Progenitor cell of endocrine pancreas (in vitro differentiated cells): ENCODE data around the gene ATXN1. TPM values are rescaled to one million over a fixed set of nuclear protein-coding genes. Genes with fewer than 3 reads are reported as not detected.

ENCODE experiments used
- DNase-seq: peaks from one replicate; pipeline ENCODE4 v3.0.0; 2021; ENCODE audit warnings: low spot score; ENCODE audit not compliant: unreplicated experiment
- H3K27ac Mint-ChIP-seq: 2 replicates; pipeline ENCODE4 v1.8.0; 2021; ENCODE audit warnings: mild to moderate bottlenecking, moderate library complexity, mixed read lengths
- H3K27me3 Mint-ChIP-seq: 2 replicates; pipeline ENCODE4 v1.8.0; 2021; ENCODE audit warnings: mixed read lengths
- H3K36me3 Mint-ChIP-seq: 2 replicates; pipeline ENCODE4 v1.8.0; 2022; ENCODE audit warnings: mixed read lengths; ENCODE audit not compliant: insufficient read depth
- H3K4me1 Mint-ChIP-seq: 2 replicates; pipeline ENCODE4 v1.8.0; 2021; ENCODE audit warnings: low read depth, mixed read lengths
- H3K4me3 Mint-ChIP-seq: 2 replicates; pipeline ENCODE4 v1.8.0; 2021; ENCODE audit warnings: low read depth, mild to moderate bottlenecking, moderate library complexity, mixed read lengths
- H3K9me3 Mint-ChIP-seq: 2 replicates; pipeline ENCODE4 v1.8.0; 2021; ENCODE audit warnings: low read depth, mixed read lengths
- total RNA-seq: library from RNA; stranded (reverse); gene quantifications from 2 replicates; pipeline ENCODE4 v1.2.1, GENCODE V29; 2021
- TF ChIP-seq, protein P1 (sequence below): fragments of 200-600 bp; sonication (generic); IDR thresholded peaks from one replicate; pipeline ENCODE4 v1.5.0; 2021; ENCODE audit warnings: antibody characterized with exemption, mild to moderate bottlenecking; ENCODE audit not compliant: unreplicated experiment

ATXN1 gene
- total RNA-seq, 1 donor from 2014 or later, result 35.8 TPM

GRCh38 chr6:16324184-16324583, 437.1 kb downstream of the ATXN1 start:
- Mint-ChIP-seq H3K27ac (no peak overlapping the region), H3K27me3 (no peaks in the 10 kb centered on the region), H3K9me3 (no peaks in the 10 kb centered on the region), H3K4me3 (no peak overlapping the region), H3K36me3 (peaks cover 17% of the 10 kb centered on the region), H3K4me1 (peaks cover 6% of the 10 kb centered on the region)
- no peak for DNase-seq
- TF ChIP-seq, protein P1, sequence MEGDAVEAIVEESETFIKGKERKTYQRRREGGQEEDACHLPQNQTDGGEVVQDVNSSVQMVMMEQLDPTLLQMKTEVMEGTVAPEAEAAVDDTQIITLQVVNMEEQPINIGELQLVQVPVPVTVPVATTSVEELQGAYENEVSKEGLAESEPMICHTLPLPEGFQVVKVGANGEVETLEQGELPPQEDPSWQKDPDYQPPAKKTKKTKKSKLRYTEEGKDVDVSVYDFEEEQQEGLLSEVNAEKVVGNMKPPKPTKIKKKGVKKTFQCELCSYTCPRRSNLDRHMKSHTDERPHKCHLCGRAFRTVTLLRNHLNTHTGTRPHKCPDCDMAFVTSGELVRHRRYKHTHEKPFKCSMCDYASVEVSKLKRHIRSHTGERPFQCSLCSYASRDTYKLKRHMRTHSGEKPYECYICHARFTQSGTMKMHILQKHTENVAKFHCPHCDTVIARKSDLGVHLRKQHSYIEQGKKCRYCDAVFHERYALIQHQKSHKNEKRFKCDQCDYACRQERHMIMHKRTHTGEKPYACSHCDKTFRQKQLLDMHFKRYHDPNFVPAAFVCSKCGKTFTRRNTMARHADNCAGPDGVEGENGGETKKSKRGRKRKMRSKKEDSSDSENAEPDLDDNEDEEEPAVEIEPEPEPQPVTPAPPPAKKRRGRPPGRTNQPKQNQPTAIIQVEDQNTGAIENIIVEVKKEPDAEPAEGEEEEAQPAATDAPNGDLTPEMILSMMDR, result no peak

DNA sequence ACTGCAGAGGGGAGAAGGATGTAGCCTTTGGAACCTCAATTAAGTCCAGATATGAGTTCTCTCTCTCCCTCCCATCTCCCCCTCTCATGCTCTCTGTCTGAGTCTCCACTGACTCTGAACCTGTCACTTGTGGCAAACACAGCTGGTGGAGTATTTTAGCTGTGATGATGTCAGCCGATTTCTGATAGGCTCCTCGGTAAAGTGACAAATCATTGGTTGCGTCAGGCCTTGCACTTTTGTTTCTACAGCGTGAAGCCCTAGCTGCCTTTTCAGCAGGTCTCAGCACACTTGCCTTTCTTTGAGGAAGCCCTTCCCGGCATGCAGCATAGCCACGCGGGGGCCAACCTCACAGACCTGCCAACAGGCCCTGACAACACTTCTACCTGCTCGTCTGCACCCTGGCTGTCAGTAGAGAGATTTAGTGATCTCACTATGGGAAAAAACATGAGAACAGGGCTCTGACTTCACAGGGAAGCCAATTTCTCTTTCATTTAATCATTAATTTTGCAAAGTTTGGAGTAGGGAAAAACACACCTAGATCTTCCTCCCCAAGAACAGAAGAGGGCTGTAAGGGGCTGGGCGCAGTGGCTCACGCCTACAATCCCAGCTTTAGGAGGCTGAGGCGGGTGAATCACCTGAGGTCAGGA, 438.5 kb downstream of the ATXN1 start:
- Mint-ChIP-seq H3K4me1 (peaks cover 10% of the 10 kb centered on the region), H3K9me3 (no peaks in the 10 kb centered on the region), H3K36me3 (peaks cover 14% of the 10 kb centered on the region), H3K27ac (peak overlapping the region; percentile 85), H3K4me3 (no peak overlapping the region), H3K27me3 (no peaks in the 10 kb centered on the region)
- TF ChIP-seq, protein P1, result no peak
- DNase-seq, result no peak

- no peak overlapping the region for H3K4me3 Mint-ChIP-seq
- no peak for DNase-seq
- H3K27ac Mint-ChIP-seq, result no peak overlapping the region
- peaks cover 11% of the 10 kb centered on the region for H3K4me1 Mint-ChIP-seq
- TF ChIP-seq, protein P1, result no peak
- H3K27me3 Mint-ChIP-seq, result no peaks in the 10 kb centered on the region
- H3K9me3 Mint-ChIP-seq, result no peaks in the 10 kb centered on the region
- peaks cover 9% of the 10 kb centered on the region for H3K36me3 Mint-ChIP-seq
These were observed 439.4 kb downstream of the ATXN1 start for GRCh38 chr6:16321826-16322225.

DNA sequence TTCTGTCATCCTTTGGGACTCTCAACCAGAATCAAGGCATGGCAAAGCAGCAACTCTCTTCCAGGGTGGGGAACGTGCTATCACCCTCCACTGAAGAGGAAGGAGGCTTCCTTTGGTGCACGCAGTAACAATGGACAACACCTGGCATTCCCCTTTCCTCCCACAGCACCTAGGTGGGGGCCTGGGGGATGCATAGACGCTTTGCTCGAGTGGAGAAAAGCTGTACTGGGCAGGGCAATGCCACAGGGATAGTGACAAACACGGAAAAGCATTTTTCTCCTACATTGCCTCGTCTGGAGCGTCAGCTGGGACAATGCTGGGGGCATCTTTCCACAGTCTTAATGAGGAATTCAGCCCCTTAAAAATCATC, 439.9 kb downstream of the ATXN1 start:
- Mint-ChIP-seq H3K4me3 (no peak overlapping the region), H3K9me3 (no peaks in the 10 kb centered on the region), H3K4me1 (peaks cover 11% of the 10 kb centered on the region), H3K36me3 (peaks cover 4% of the 10 kb centered on the region), H3K27me3 (no peaks in the 10 kb centered on the region), H3K27ac (no peak overlapping the region)
- TF ChIP-seq, protein P1, result no peak
- no peak for DNase-seq

- H3K4me1 Mint-ChIP-seq, result peaks cover 11% of the 10 kb centered on the region
- H3K9me3 Mint-ChIP-seq, result no peaks in the 10 kb centered on the region
- TF ChIP-seq, protein P1, result no peak
- H3K27me3 Mint-ChIP-seq, result no peaks in the 10 kb centered on the region
- H3K4me3 Mint-ChIP-seq, result no peak overlapping the region
- H3K36me3 Mint-ChIP-seq, result no peaks in the 10 kb centered on the region
- H3K27ac Mint-ChIP-seq, result no peak overlapping the region
- no peak for DNase-seq
These were observed 440.5 kb downstream of the ATXN1 start for GRCh38 chr6:16320533-16321340.
